GM19324 (cell line): ENCODE results near the gene RPS6KB1.
"Not testable (repeated sequence)": the region's sequence is repeated elsewhere in the genome, so short reads cannot be mapped to it uniquely, and the experiment has no call there.

ENCODE experiments used
- ATAC-seq: cut with Tn5 transposase; IDR thresholded peaks from one replicate; pipeline ENCODE4 v1.9.1; 2021; ENCODE audit warnings: mild to moderate bottlenecking, moderate library complexity; ENCODE audit not compliant: unreplicated experiment, low FRiP score

Gene RPS6KB1

DNA sequence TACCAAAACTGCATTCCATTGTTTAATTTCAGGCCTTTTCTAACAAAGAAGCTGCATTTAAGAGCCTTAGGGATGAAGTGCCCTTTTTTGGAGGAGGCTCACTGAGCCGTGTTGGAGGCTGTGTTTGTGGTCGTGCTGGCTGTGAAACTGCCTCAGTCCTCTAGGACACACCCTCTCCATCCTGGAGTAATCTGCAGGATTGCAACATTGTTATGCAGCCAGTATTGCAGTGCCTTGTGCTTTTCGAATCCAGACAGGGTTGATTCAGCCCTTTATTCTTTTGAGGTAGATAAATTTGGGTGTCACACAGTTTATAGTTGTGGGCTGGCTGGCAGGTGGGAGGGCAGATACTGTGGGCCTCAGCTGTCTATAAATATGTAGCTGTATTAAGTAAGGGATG is 37.8 kb downstream of the RPS6KB1 start:
- not testable (repeated sequence) for ATAC-seq

GRCh38 chr17:59933317-59933716 is 40.4 kb downstream of the RPS6KB1 start:
- not testable (repeated sequence) for ATAC-seq

- not testable (repeated sequence) for ATAC-seq
Measured at GRCh38 chr17:59940697-59941096, 47.8 kb downstream of the RPS6KB1 start.

GRCh38 chr17:59941131-59941530 is 48.2 kb downstream of the RPS6KB1 start:
- no peak for ATAC-seq

GRCh38 chr17:59946433-59946832 is 53.5 kb downstream of the RPS6KB1 start:
- not testable (repeated sequence) for ATAC-seq

GRCh38 chr17:59947310-59947709 is 54.4 kb downstream of the RPS6KB1 start:
- not testable (repeated sequence) for ATAC-seq

- ATAC-seq, result no peak
Measured at GRCh38 chr17:59950049-59950448, 57.1 kb downstream of the RPS6KB1 start.

- ATAC-seq, result no peak
Measured at GRCh38 chr17:59954856-59955255, 61.9 kb downstream of the RPS6KB1 start.

GRCh38 chr17:59959574-59959973 is 66.7 kb downstream of the RPS6KB1 start:
- not testable (repeated sequence) for ATAC-seq

GRCh38 chr17:59962739-59963318 is 69.9 kb downstream of the RPS6KB1 start:
- ATAC-seq, result no peak

- peak; percentile 37 for ATAC-seq
Measured at GRCh38 chr17:59963738-59964481, 71.0 kb downstream of the RPS6KB1 start.

GRCh38 chr17:59964482-59965328 is 71.8 kb downstream of the RPS6KB1 start, which contains the start of gene RNFT1:
Gene RNFT1 (minus strand): TSS chr17:59964740. CDS start chr17:59964663, 77 bp downstream.
- peak; percentile 85 for ATAC-seq

- ATAC-seq, result not testable (repeated sequence)
Measured at GRCh38 chr17:59971771-59972170, 78.8 kb downstream of the RPS6KB1 start.

DNA sequence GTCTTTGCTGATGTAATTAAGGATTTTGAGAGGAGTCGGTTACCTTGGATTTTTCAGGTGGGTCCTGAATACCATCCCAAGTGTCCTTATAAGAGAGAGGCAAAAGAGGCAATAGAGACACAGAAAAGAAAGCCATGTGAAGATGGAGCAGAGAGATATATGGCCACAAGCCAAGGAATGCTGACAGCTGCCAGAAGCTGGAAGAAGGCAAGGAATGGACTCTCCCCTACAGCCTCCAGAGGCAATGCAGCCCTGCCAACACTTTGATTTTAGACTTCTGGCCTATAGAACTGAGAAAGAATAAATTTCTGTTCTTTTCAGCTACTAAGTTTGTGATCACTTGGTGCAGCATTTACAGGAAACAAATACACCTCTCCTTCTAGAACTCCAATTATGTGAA is 79.9 kb downstream of the RPS6KB1 start:
- no peak for ATAC-seq

- ATAC-seq, result not testable (repeated sequence)
Measured at GRCh38 chr17:59973483-59973882, 80.6 kb downstream of the RPS6KB1 start.

GRCh38 chr17:59975166-59975565 is 82.2 kb downstream of the RPS6KB1 start:
- not testable (repeated sequence) for ATAC-seq

- not testable (repeated sequence) for ATAC-seq
Measured at GRCh38 chr17:59996608-59997007, 103.7 kb downstream of the RPS6KB1 start.
